ENCODE measurements around the gene NOL6.
"Not testable (repeated sequence)": the region's sequence is repeated elsewhere in the genome, so short reads cannot be mapped to it uniquely, and the experiment has no call there.

The NOL6 gene

GRCh38 chr9:33472171-33472880 lies 1.4 kb downstream of the NOL6 start:
- DNase-seq = no peak

DNA sequence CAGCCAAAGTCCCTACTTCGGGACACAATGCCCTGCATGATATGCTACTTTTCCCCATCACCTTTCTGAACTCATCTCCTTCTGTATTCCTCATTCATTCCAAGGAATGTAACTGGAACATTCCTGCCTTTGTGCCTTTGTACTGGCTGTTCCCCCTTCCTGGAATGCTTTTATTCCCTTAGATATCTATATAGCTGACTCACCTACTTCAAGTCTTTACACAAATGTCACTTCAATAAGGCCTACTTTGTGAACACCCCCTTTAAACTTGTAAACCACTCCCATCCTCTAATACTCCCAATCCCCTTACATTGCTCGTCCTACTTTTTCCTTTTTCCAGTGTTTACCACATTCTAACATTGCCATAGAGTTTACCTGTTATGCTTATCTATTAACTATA lies 2.4 kb downstream of the NOL6 start:
- no peak for DNase-seq

DNA sequence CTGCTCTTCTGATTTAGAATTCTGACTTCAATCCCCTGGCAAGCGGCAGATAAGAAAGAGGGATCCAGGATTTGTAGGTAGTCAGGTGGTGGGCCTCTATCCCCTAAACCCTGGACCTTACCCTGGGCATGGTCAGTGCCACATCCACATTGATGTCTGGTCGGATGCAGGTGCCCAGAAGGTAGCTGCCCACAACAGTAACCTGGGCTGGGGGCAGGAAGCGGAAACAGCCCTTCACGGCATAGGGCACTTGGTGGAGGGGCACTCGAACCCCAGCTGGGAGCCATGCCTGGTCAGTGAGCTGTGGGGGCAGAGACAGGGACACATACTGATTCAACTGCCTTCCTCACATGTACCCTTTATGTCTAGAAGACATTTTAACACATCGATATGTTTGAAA lies 3.8 kb downstream of the NOL6 start:
- no peak for DNase-seq

GRCh38 chr9:33468797-33469621 lies 4.7 kb downstream of the NOL6 start:
- no peak for DNase-seq

DNA sequence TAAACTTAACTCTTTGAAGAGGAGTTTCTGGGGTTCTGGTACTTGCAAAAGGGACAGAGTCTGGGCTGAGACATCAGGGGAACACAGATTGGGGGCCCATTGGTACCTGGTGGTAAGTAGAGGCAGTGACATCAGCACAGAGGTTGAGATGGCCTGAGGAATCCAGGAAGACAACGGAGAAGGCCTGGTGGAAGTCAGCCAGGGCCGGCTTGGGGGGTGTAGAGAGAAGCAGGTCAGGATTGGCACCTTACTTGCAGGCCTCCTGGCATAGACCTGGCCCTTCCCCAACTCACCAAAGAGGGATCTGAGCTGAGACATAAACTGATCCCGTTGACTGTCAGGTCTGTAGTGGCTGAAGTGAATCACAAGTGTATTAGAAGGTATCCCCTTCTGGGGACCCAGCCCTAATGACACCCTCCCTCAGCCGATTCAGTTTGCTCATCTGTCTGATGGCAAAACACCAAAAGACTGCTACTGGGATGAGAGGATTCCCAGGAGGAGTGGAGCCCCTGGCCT lies 5.5 kb downstream of the NOL6 start:
- DNase-seq = no peak

DNA sequence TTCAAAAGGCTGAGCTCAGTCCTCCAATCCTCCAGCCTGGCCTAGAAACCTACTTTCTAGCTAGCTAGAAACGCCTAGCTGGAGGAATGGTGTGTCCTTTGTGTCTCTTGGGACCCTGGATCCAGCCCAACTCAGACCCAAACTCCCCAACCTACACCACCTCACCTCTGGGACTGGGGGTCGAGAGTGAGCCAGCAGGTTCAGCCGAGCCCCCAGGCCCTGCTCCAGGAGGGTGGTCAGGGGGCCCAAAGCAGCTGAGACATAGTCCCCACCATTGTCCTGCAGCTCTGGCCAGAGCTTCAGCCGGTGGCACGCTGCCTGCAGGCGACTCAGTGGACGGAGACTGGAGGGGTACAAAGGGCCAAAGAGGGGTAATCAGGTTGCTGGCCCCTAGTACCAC lies 6.2 kb downstream of the NOL6 start:
- DNase-seq = no peak

- DNase-seq = peak; percentile 65
Observed at GRCh38 chr9:33466565-33467495, 6.9 kb downstream of the NOL6 start.

DNA sequence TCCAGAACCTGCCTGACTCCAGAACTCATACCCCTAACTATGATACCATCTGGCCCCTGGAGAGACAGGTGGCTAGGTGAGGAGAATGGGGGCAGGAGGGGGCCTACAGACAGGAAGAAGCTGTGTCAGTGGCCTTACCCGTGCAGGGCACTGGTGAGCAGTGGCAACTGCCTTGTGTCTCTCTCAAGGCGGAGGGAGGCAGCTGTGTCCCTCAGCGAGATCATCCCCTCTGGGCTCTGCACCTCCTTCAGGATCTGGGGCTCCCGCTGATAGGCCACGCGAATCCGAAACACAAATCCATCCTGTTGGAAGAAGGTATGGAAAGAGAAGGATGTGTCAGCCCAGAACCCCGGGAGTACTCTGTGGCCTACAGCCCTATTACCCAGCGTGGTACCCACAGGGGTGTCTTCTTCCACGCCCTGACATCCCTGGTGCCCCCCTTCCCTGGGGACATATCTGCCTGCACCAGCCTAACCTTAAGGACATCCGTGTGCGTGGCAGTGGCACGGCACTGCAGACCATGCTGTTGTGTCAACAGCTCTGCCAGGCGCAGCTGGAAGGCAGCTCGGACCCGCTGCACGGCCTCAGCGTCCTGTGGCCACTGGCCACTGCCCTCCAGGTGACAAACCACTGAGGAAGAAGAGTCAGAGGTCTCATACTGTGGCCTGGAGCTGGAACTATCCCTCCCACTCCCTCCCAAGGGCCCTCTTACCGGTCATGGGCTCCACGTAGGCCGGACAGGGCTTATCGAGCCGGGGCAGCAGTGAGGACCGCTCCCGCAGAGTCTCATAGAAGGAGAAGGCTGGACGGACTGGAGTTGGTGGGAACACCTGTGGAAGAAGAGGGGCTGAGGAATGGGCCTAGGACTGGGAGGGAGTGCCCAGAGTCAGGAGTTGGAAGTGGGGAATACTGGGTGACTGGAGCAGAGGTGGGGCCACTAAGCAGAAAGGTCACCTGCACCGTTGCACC lies 7.8 kb downstream of the NOL6 start:
- DNase-seq = no peak

GRCh38 chr9:33465096-33465495 lies 8.6 kb downstream of the NOL6 start:
- no peak for DNase-seq

DNA sequence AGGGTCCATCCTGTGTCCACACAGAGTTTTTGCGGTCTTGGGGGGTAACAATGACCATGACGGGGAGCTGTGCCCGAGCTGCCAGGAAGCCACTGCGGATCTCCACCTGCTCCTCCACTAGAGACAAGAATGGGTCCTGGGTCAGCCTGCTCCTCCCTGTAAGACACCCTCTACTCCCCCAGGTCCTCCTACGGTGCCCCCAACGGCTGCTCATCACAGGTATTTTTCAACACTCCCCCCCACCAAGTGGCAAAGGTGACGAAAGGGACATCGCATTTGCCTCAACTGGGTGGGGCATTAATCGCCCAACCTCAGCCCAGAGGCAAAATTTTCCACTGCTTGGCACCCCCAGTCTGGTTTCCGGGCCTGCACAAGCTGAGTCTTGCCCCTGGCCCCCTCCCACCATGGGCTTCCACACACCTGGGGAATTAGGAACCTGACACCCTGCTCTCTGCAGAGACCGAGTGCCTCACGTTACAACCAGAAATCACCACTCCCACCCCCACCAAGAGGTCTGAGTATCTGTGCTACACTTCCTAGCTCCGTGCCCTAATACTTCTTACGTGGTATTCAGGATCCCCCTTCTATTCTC lies 9.6 kb downstream of the NOL6 start:
- no peak for DNase-seq

DNA sequence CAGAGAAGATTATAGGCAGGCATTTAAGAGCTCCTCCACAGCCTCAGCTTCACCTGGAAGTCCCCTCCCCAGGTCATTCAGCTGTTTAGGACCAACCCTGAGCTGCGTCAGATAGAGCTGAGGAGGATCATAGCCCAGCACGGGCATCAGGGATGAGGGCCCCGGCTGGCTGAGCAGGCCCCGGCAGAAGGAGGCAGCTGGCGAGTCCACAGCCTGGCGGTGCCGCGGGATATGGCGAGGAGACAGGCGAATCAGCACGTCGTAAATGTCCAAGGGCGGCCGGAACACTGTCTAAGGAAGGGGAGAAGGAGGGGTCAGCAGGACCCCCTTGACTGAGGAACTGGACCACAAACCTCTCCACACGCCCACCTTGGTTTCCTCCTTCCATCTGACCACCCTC lies 10.6 kb downstream of the NOL6 start:
- DNase-seq = no peak

DNA sequence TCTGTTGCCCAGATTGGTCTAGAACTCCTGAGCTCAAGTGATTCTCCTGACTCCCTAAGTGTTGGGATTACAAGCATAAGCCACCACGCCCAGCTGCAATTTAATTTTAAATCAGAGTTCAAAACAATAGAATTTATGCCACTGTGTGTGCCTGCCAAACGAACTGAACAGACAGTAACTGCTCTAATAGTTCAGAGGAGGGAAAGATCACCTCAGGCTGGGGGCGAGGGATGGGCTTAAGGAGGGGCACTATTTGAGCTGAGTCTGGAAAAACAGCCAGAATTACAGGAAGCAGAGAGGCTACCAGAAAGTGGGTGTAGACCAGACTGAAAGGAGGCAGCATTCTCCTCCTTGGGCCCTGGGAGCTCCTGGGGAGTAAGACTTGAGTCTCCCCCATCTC lies 12.2 kb downstream of the NOL6 start:
- no peak for DNase-seq

DNA sequence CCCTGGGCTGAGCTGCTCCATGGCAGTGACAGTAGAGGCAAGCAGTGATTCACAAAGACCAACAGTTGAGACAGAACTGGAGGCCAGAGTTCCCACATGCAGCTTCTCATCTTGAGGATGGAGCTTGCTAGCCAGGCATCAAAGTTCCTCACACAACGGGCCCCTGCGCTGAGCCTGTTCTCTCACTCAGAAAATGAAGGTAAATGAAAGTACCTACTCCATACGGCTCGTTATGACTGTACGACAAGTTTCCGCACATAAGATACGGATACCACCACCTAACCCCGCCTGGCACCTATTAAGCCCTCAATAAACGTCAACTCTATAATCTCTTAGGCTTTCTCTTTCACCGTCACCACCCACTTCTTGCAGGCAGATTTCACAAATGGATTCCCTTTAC lies 12.9 kb downstream of the NOL6 start:
- no peak for DNase-seq

DNA sequence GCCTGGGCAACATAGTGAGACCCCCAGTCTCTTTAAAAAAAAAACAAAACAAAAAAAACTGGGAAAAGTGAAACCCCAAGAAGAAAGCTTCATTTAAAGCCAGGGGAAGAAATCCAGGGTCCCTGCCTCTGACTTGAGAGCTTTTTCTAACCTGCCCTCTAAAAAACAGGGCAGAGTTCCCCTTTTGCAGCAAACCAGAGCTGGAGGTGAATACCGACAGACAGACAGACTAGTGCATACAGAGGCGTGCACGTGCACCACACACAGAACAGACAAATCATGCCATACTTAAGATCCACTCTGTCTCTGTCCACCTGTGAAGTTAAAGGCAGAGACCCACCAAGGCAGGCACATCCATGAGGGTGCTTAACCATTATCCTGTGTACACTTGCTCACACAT lies 14.6 kb downstream of the NOL6 start:
- no peak for DNase-seq

DNA sequence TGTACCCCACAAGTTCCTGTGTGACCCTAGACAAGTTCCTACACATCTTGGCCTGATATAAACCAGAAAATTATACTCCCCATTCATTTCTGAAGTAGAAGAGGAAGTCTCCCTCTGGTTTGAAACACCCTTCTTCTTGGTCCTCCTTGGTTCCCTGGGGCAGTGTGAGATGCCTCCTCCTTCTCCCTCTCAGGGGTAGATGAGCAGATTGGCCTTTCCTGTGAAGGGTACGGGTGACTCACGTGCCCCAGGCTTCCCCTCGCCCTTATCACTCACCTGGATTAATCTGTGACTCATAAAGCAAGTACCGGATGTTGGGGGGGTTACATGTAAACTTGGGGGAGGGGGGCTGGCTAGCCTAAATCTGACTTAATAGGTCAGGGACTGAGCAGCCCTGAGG lies 15.3 kb downstream of the NOL6 start:
- DNase-seq = peak; percentile 72

GRCh38 chr9:33455945-33456344 lies 17.8 kb downstream of the NOL6 start:
- DNase-seq = no peak

DNA sequence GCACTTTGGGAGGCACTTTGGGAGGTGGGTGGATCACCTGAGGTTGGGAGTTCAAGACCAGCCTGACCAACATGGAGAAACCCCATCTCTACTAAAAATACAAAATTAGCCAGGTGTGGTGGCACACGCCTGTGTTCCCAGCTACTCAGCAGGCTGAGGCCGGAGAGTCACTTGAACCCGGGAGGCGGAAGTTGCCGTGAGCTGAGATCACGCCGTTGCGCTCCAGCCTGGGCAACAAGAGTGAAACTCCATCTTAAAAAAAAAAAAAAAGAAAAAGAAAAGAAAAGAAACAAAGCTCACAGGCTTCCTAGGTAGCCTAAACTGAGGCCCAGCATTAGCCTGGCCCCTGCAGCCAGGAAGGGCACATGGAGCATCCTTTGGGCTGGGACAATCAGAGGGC lies 18.3 kb downstream of the NOL6 start:
- not testable (repeated sequence) for DNase-seq

- DNase-seq = not testable (repeated sequence)
Observed at GRCh38 chr9:33454661-33455026, 19.1 kb downstream of the NOL6 start.

- DNase-seq = no peak
Observed at GRCh38 chr9:33453999-33454660, 19.6 kb downstream of the NOL6 start.

GRCh38 chr9:33453286-33453860 lies 20.4 kb downstream of the NOL6 start:
- DNase-seq = no peak

DNA sequence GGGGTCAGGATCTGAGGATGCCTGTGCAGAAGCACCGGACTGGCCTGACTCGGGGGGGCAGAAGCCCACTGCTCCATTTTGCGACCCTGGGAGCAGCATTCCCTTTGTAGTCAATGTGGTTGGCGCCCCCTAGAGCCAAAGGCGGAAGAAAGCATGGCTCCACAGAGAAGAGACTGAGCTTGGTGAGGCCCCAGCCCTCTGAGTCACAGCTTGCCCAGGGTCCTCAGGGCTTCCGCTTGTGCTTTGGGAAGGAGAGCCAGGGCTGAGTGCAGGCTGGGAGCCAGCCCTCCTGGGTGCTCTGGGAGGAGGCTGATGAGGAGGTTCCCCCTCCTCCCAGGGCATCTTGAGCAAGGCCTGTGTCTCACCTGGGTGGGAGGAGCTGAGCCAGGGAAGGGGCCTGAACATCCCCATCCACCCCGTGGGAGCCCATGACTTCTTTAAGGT lies 20.9 kb downstream of the NOL6 start:
- DNase-seq = peak; percentile 63
